Measurements from ENCODE around the gene KLHL36.

DNA sequence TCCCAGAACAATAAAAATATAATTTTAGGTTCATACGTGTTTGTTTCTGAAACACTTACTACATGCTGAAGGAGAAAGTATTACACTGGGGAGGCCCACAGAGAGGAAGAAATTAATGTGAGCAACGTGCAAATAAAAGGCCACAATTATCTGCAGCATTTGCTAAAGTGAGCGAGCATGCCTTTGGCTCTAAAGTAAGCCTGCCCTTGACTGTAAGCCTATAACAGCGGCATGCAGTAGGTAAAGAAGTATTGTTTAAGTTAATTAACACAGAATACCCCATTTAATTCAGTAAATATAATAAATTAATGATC is 17.2 kb upstream of the KLHL36 start:
- TF ChIP-seq, protein P1, sequence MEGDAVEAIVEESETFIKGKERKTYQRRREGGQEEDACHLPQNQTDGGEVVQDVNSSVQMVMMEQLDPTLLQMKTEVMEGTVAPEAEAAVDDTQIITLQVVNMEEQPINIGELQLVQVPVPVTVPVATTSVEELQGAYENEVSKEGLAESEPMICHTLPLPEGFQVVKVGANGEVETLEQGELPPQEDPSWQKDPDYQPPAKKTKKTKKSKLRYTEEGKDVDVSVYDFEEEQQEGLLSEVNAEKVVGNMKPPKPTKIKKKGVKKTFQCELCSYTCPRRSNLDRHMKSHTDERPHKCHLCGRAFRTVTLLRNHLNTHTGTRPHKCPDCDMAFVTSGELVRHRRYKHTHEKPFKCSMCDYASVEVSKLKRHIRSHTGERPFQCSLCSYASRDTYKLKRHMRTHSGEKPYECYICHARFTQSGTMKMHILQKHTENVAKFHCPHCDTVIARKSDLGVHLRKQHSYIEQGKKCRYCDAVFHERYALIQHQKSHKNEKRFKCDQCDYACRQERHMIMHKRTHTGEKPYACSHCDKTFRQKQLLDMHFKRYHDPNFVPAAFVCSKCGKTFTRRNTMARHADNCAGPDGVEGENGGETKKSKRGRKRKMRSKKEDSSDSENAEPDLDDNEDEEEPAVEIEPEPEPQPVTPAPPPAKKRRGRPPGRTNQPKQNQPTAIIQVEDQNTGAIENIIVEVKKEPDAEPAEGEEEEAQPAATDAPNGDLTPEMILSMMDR (IDR thresholded peaks at IDR 0.05) = no peak
- no peak for TF ChIP-seq MXI1 (IDR thresholded peaks at IDR 0.05; ENCODE audit: low read depth, low read length)
- TF ChIP-seq JUND (IDR thresholded peaks at IDR 0.05) = no peak
- TF ChIP-seq RFX5 (IDR thresholded peaks at IDR 0.05; ENCODE audit: low read length) = no peak
- no peak for TF ChIP-seq EZH2phosphoT487 (IDR thresholded peaks at IDR 0.05; ENCODE audit: borderline replicate concordance, low read depth)
- TF ChIP-seq POLR2AphosphoS5 (IDR thresholded peaks at IDR 0.05; ENCODE audit: low read depth, low read length) = no peak
- TF ChIP-seq, protein P2, sequence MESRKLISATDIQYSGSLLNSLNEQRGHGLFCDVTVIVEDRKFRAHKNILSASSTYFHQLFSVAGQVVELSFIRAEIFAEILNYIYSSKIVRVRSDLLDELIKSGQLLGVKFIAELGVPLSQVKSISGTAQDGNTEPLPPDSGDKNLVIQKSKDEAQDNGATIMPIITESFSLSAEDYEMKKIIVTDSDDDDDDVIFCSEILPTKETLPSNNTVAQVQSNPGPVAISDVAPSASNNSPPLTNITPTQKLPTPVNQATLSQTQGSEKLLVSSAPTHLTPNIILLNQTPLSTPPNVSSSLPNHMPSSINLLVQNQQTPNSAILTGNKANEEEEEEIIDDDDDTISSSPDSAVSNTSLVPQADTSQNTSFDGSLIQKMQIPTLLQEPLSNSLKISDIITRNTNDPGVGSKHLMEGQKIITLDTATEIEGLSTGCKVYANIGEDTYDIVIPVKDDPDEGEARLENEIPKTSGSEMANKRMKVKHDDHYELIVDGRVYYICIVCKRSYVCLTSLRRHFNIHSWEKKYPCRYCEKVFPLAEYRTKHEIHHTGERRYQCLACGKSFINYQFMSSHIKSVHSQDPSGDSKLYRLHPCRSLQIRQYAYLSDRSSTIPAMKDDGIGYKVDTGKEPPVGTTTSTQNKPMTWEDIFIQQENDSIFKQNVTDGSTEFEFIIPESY (IDR thresholded peaks at IDR 0.05; ENCODE audit: borderline replicate concordance, low read depth) = no peak
- TF ChIP-seq, protein P3, sequence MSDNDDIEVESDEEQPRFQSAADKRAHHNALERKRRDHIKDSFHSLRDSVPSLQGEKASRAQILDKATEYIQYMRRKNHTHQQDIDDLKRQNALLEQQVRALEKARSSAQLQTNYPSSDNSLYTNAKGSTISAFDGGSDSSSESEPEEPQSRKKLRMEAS (IDR thresholded peaks at IDR 0.05; ENCODE audit: low read depth) = no peak
- TF ChIP-seq, protein P4, sequence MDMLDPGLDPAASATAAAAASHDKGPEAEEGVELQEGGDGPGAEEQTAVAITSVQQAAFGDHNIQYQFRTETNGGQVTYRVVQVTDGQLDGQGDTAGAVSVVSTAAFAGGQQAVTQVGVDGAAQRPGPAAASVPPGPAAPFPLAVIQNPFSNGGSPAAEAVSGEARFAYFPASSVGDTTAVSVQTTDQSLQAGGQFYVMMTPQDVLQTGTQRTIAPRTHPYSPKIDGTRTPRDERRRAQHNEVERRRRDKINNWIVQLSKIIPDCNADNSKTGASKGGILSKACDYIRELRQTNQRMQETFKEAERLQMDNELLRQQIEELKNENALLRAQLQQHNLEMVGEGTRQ (IDR thresholded peaks at IDR 0.05; ENCODE audit: borderline replicate concordance, low read depth, low read length) = no peak
- TF ChIP-seq TEAD4 (IDR thresholded peaks at IDR 0.05; ENCODE audit: borderline replicate concordance, insufficient read depth) = no peak
- TF ChIP-seq SIN3A (IDR thresholded peaks at IDR 0.05; ENCODE audit: borderline replicate concordance, low read depth, low read length) = no peak
- no peak for TF ChIP-seq FOSL2 (IDR thresholded peaks at IDR 0.05; ENCODE audit: borderline replicate concordance, low read depth)
- no peak for TF ChIP-seq NRF1 (IDR thresholded peaks at IDR 0.05; ENCODE audit: low read depth, low read length)

Data from SK-N-SH (cell line).